ENCODE results near the gene COMMD7. TPM values are rescaled to one million over a fixed set of nuclear protein-coding genes. Genes with fewer than 3 reads are reported as not detected.
"Not testable (repeated sequence)": the region's sequence is repeated elsewhere in the genome, so short reads cannot be mapped to it uniquely, and the experiment has no call there.

The COMMD7 gene
- total and polyA plus RNA-seq, 2 experiments from 2014 or later = 62.7 to 106 TPM

DNA sequence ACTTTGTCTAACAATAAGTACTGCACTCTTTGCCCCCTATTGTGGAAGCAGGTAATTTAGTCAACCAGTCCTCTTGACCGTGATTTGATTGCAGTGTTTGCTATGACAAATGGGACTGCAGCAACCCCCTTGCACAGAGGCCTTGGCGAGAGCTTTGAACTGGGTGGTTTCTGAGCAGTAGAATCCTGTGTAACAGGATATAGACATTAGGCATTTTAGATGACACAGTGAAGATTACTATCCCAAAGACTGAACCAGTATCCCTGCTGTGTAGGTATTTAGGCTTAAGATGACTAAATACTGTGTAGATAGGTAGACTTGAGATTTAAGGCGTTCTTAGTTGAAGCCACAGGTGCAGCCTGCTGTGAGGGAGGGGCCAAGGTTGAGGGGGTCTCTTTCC, 28.8 kb upstream of the COMMD7 start:
- Histone ChIP-seq H2AFZ (no peak overlapping the region), H3K27ac (no peak overlapping the region), H3K27me3 (no peaks in the 10 kb centered on the region), H3K4me2 (no peak overlapping the region), H3K9me3 (ENCODE audit: low read depth) (no peaks in the 10 kb centered on the region), H4K20me1 (ENCODE audit: insufficient read depth, poor library complexity, severe bottlenecking) (no peaks in the 10 kb centered on the region), H3K36me3 (replicated peaks; ENCODE audit: insufficient read depth, low read depth) (no peaks in the 10 kb centered on the region), H3K4me3 (no peak overlapping the region), H3K4me1 (ENCODE audit: insufficient read depth) (peaks cover 11% of the 10 kb centered on the region), H3K9me2 (replicated peaks; ENCODE audit: insufficient read depth) (no peaks in the 10 kb centered on the region), H3K79me2 (peaks cover 21% of the 10 kb centered on the region)
- 64% methylated on average over 3 of the region's 3 CpGs for WGBS (ENCODE audit: low lambda C conversion rate, missing lambda C conversion rate)
- no peak for TF ChIP-seq EZH2 (IDR thresholded peaks at IDR 0.05; ENCODE audit: borderline replicate concordance)
- no peak for TF ChIP-seq CTCF (IDR thresholded peaks at IDR 0.05; ENCODE audit: poor library complexity)
- no peak for TF ChIP-seq EZH2phosphoT487 (IDR thresholded peaks at IDR 0.05; ENCODE audit: low read depth, severe bottlenecking, unreplicated experiment)
- no peak for DNase-seq (ENCODE audit: low spot score)

DNA sequence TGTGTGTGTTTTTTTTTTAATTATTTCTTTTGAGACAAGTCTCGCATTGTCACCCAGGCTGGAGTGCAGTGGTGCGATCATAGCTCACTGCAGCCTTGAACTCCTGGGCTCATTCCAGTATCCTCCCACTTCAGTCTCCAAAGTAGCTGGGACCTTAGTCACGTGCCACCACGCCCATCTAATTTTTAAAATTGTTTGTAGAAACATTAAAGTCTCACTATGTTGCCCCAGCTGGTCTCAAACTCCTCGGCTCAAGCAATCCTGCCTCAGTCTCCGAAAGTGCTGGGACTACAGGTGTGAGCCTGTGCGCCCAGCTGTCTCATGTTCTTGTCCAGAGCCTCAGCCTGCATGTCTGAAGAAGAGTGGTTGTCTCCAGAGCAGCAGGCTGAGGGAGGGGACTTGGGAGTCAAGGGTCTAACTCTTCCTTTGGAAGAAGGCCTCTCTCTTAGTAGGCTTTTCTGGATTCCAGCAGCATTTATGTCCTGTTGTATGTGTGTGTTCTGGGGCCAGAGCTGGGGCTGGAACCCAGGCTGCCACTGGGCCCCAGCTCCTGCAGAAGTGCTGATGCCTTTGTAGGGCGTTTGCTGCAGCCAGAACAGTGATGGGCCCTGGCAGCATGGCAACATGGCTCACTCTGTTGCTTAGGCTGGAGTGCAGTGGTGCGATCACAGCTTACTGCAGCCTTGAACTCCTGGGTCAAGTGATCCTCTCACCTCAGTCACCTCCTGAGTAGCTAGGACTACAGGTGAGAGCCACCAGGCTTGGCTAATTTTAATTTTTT, 24.3 kb upstream of the COMMD7 start:
- no peak for DNase-seq (ENCODE audit: low spot score)
- TF ChIP-seq EZH2 (IDR thresholded peaks at IDR 0.05; ENCODE audit: borderline replicate concordance) (no peak), CTCF (IDR thresholded peaks at IDR 0.05; ENCODE audit: poor library complexity) (no peak), EZH2phosphoT487 (IDR thresholded peaks at IDR 0.05; ENCODE audit: low read depth, severe bottlenecking, unreplicated experiment) (no peak)
- 92% methylated on average over 9 of the region's 9 CpGs for WGBS (ENCODE audit: low lambda C conversion rate, missing lambda C conversion rate)
- Histone ChIP-seq H3K36me3 (replicated peaks; ENCODE audit: insufficient read depth, low read depth) (no peaks in the 10 kb centered on the region), H2AFZ (no peak overlapping the region), H3K4me1 (ENCODE audit: insufficient read depth) (peaks cover 14% of the 10 kb centered on the region), H3K27me3 (no peaks in the 10 kb centered on the region), H3K4me2 (no peak overlapping the region), H3K27ac (no peak overlapping the region), H3K79me2 (peaks cover 27% of the 10 kb centered on the region), H4K20me1 (ENCODE audit: insufficient read depth, poor library complexity, severe bottlenecking) (no peaks in the 10 kb centered on the region), H3K9me3 (ENCODE audit: low read depth) (no peaks in the 10 kb centered on the region), H3K9me2 (replicated peaks; ENCODE audit: insufficient read depth) (no peaks in the 10 kb centered on the region), H3K4me3 (no peak overlapping the region)

- WGBS (ENCODE audit: low lambda C conversion rate, missing lambda C conversion rate) = 92% methylated on average over 16 of the region's 17 CpGs
- H3K4me3 ChIP-seq; H3K27ac ChIP-seq; H3K9me3 ChIP-seq (ENCODE audit: low read depth); H3K4me2 ChIP-seq; H3K36me3 ChIP-seq (replicated peaks; ENCODE audit: insufficient read depth, low read depth); H3K27me3 ChIP-seq; DNase-seq (ENCODE audit: low spot score); H3K9me2 ChIP-seq (replicated peaks; ENCODE audit: insufficient read depth); H4K20me1 ChIP-seq (ENCODE audit: insufficient read depth, poor library complexity, severe bottlenecking); H2AFZ ChIP-seq: not testable (repeated sequence)
- Histone ChIP-seq H3K79me2 (peaks cover 21% of the 10 kb centered on the region), H3K4me1 (ENCODE audit: insufficient read depth) (peaks cover 13% of the 10 kb centered on the region)
Observed at GRCh38 chr20:32765230-32765875, 22.1 kb upstream of the COMMD7 start.

All from hepatocyte (in vitro differentiated cells).